Thyroid gland (tissue), 4 donors: ENCODE measurements around the gene APC2. TPM values are rescaled to one million over a fixed set of nuclear protein-coding genes. Genes with fewer than 3 reads are reported as not detected.

Experiments used
- DNase-seq, 2 donors: peaks; one replicate each; pipeline ENCODE4 v3.0.0-alpha.2; 2019
- H3K27ac ChIP-seq, 3 donors: fragments of 200-600 bp; sonication (generic); 1 replicate in 2 of 3; 2 replicates in 1 of 3; pipeline ENCODE4 v1.5.1; 2016 to 2019; ENCODE audit warnings: mild to moderate bottlenecking in 1 of 3, moderate library complexity in 1 of 3
- H3K27me3 ChIP-seq: fragments of 200-600 bp; sonication (generic); one replicate; pipeline ENCODE4 v1.5.1; 2019
- H3K36me3 ChIP-seq, 2 donors: fragments of 200-600 bp; sonication (generic); one replicate each; pipeline ENCODE4 v1.5.1; 2016 to 2019
- H3K4me1 ChIP-seq, 2 donors: fragments of 200-600 bp; sonication (generic); one replicate each; pipeline ENCODE4 v1.5.1; 2017 to 2019
- H3K4me3 ChIP-seq, 3 donors: fragments of 200-600 bp; sonication (generic); replicated peaks in 1 of 3; 1 replicate in 2 of 3; 2 replicates in 1 of 3; pipeline ENCODE4 v1.5.1; 2016; ENCODE audit warnings: mild to moderate bottlenecking in 1 of 3
- H3K9me3 ChIP-seq: fragments of 200-600 bp; sonication (generic); one replicate; pipeline ENCODE4 v1.5.1; 2017
- POLR2A ChIP-seq, 2 donors: fragments of 450-650 bp; IDR thresholded peaks; one replicate each; pipeline ENCODE4 v1.6.1; 2017; ENCODE audit warnings: antibody characterized with exemption in 2 of 2, mild to moderate bottlenecking in 2 of 2, moderate library complexity in 1 of 2
- WGBS, 2 donors: methylation state at CpG; one replicate each; pipeline ENCODE4 v1.1.5; 2017; 5-methylcytosine and 5-hydroxymethylcytosine counted together
- intact Hi-C: fragments of 100-400 bp; cut with DNase I; formaldehyde crosslinking; loops from one replicate; pipeline ENCODE4 v1.15.1; 2023
- total RNA-seq, 4 donors: library from RNA; depleted of rRNA; stranded (reverse); fragments of >200 nt; gene quantifications; one replicate each; pipeline ENCODE4 v1.2.3, GENCODE V29; 2016
- TF ChIP-seq, protein P1 (sequence below), 6 experiments: fragments of 200-600 bp in 3 of 6; fragments of 450-650 bp in 3 of 6; sonication (generic) in 3 of 6; IDR thresholded peaks; one replicate each; pipeline ENCODE4 v1.5.1; 2016 to 2019; ENCODE audit warnings: antibody characterized with exemption in 6 of 6, mild to moderate bottlenecking in 2 of 6, inconsistent platforms in 1 of 6, moderate library complexity in 1 of 6

The APC2 gene
- total RNA-seq, 4 donors from 2014 or later = under 0.01 to 0.20 (median 0.08) TPM; not detected in 1

DNA sequence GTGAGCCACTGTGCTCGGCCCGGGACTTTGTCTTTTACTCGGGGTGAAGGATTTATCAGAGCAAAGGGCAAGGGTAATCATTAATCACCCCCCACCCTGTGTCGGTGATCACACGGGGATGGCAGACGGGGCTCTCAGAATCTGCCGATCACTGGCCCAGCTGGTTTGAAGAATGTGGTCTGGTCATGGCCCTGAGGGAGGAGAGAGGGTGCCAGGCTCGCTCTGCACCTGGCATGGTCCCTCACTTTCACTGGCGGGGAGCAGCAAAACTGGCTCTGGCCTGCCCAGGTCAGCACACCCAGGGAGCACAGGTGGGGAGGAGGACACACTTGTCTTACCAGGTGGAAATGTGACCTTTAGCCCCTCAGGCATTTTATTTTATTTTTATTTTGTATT, 51.3 kb downstream of the APC2 start:
- TF ChIP-seq, protein P1, sequence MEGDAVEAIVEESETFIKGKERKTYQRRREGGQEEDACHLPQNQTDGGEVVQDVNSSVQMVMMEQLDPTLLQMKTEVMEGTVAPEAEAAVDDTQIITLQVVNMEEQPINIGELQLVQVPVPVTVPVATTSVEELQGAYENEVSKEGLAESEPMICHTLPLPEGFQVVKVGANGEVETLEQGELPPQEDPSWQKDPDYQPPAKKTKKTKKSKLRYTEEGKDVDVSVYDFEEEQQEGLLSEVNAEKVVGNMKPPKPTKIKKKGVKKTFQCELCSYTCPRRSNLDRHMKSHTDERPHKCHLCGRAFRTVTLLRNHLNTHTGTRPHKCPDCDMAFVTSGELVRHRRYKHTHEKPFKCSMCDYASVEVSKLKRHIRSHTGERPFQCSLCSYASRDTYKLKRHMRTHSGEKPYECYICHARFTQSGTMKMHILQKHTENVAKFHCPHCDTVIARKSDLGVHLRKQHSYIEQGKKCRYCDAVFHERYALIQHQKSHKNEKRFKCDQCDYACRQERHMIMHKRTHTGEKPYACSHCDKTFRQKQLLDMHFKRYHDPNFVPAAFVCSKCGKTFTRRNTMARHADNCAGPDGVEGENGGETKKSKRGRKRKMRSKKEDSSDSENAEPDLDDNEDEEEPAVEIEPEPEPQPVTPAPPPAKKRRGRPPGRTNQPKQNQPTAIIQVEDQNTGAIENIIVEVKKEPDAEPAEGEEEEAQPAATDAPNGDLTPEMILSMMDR (IDR thresholded peaks at IDR 0.05) = no peak
- no peak for TF ChIP-seq POLR2A (IDR thresholded peaks at IDR 0.05)
- Histone ChIP-seq H3K27me3 (peaks cover 11% of the 10 kb centered on the region), H3K4me3 (no peak overlapping the region), H3K4me1 (peaks cover 7 to 9% of the 10 kb centered on the region in 2 donors), H3K9me3 (no peaks in the 10 kb centered on the region), H3K36me3 (no peaks in the 10 kb centered on the region), H3K27ac (no peak overlapping the region)
- 72 to 78% methylated on average over 9 of the region's 9 CpGs for WGBS, 2 donors
- intact Hi-C loops = no loop called here
- DNase-seq = no peak

DNA sequence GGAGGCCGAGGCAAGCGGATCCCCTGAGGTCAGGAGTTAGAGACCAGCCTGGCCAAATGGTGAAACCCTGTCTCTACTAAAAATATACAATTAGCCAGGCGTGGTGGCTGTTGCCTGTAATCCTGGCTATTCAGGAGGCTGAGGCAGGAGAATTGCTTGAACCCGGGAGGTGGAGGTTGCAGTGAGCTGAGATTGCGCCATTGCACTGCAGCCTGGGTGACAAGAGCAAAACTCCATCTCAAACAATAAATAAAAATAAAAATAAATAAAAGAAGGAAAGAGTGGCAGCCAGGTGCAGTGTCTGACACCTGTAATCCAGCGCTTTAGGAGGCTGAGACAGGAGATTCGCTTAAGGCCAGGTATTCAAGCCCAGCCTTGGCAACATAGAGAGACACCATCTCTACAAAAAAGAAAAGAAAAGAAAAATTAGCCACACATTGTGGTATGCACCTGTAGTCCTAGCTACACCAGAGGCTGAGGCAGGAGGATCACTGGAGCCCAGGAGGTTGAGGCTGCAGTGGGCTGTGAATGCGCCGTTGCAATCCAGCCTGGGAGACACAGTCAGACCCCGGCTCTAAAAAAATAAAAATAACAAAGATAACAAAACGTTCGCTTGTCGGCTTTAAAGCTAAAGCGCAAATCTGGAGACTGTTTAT, 52.6 kb downstream of the APC2 start:
- H3K27ac ChIP-seq = no peak overlapping the region
- H3K4me3 ChIP-seq = no peak overlapping the region
- peaks cover 11% of the 10 kb centered on the region for H3K27me3 ChIP-seq
- DNase-seq = no peak
- WGBS, 2 donors = 55 to 57% methylated on average over 14 of the region's 14 CpGs
- H3K9me3 ChIP-seq = no peaks in the 10 kb centered on the region
- no peaks in the 10 kb centered on the region for H3K36me3 ChIP-seq
- intact Hi-C loops = no loop called here
- peaks cover 7 to 12% of the 10 kb centered on the region in 2 donors for H3K4me1 ChIP-seq
- TF ChIP-seq POLR2A (IDR thresholded peaks at IDR 0.05) = no peak
- TF ChIP-seq, protein P1 (IDR thresholded peaks at IDR 0.05) = no peak

DNA sequence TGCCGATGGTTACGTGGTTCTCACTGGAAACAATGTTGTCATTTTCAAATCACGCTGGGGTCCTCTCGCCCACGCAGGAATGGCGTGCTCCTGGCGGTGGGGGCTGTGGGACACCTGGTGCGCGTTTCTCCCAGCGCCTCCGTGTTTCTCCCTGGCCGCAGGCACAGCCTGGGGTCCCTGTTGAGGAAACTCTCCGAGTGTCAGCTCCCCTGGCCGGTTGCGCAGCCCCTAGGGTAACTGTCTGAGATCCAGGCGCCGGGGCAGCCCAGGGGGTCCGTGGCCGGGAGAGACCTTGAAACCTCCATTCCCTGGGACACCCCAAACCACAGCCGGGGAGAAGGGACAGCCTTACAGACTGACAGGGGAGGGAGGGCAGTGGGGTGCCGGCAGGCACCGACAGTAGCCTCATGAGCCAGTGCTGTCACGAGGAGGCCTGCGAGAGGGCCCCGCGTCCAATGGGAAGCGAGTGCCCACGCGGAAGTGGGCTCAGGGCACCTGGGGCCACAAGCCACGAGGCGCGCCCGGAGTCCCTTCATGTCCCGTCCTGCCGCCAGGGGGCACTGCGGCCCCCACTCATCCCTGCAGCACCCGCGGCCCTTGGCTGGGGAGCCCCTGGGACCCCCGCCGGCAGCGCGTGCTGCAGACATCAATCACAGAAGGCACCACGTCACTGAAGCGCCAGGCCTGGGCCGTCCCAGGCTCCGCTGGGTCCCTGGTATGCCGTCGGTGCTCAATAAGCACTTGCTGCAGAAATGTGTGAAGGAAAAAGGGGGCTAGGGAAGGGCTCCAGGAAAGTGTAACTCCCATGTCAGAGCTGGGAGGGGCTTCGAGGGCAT, 53.4 kb downstream of the APC2 start:
- Histone ChIP-seq H3K36me3 (no peaks in the 10 kb centered on the region), H3K27ac (no peak overlapping the region), H3K9me3 (no peaks in the 10 kb centered on the region), H3K4me3 (no peak overlapping the region), H3K4me1 (peaks cover 7 to 17% of the 10 kb centered on the region in 2 donors), H3K27me3 (peaks cover 11% of the 10 kb centered on the region)
- intact Hi-C loops = no loop called here
- peak; percentile 24 to 31 for DNase-seq
- 7% methylated on average over 34 of the region's 49 CpGs for WGBS, 2 donors
- no peak for TF ChIP-seq POLR2A (IDR thresholded peaks at IDR 0.05)
- TF ChIP-seq, protein P1 (IDR thresholded peaks at IDR 0.05) = peak in 5 of 6 experiments; percentile 14 to 61 (median 45)

DNA sequence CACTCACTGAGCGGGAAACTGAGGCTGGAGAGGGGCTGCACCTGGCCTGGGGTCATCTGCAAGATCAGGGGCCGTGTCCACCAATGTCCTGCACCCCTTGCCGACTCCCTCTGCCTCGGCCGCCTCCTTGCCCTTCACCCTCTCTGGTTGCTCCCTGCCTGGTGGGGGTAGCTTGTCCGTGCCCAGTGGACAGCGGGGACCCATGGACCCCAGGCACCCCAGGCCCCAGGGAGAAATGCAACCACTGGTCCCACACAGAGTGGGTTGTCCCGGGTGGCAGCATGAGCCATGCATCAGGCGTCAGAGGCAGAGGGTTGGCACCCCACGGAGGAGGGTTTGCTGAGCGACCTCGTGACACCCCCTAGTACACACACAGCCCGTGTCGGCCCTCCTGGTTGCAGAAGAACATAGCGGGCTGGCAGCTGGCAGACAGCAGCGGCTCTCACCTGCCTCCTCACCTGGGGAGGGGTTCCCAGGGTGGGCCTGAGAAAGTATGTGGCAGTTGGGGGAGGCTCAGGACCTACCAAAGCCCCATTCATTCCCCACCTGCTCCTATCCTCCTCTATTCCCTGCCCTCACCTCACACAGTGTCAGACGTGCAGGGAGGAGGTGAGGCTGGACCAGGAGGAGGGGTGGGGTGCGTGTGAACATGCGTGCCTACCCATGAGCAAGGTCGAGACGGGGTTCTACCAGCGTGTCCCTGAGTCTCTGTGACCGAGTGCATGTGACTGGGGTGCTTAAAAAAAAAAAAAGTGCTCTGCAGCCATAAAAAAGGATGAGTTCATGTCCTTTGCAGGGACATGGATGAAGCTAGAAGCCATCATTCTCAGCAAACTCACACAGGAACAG, 54.2 kb downstream of the APC2 start:
- H3K27ac ChIP-seq = no peak overlapping the region
- no peaks in the 10 kb centered on the region for H3K9me3 ChIP-seq
- H3K4me1 ChIP-seq = peaks cover 7 to 19% of the 10 kb centered on the region in 2 donors
- peaks cover 11% of the 10 kb centered on the region for H3K27me3 ChIP-seq
- H3K36me3 ChIP-seq = no peaks in the 10 kb centered on the region
- DNase-seq = no peak
- H3K4me3 ChIP-seq = no peak overlapping the region
- 54 to 59% methylated on average over 12 of the region's 23 CpGs for WGBS, 2 donors
- intact Hi-C loops = no loop called here
- no peak for TF ChIP-seq POLR2A (IDR thresholded peaks at IDR 0.05)
- TF ChIP-seq, protein P1 (IDR thresholded peaks at IDR 0.05) = no peak
